Liver (tissue), 9 donors: Measurements from ENCODE around the gene KMT2B. TPM values are rescaled to one million over a fixed set of nuclear protein-coding genes. Genes with fewer than 3 reads are reported as not detected.

Experiments
- DNase-seq: peaks from one replicate; pipeline ENCODE4 v3.0.0-alpha.2; 2017; ENCODE audit warnings: low spot score
- H3K27ac ChIP-seq, 2 donors: one replicate each; pipeline ENCODE4 v1.7.0; 2013; ENCODE audit warnings: inconsistent platforms in 2 of 2, low read length in 2 of 2, control low read depth in 1 of 2, low read depth in 1 of 2, mild to moderate bottlenecking in 1 of 2
- H3K27me3 ChIP-seq, 4 donors: one replicate each; pipeline versions ENCODE4 v1.6.1 to v1.7.0; 2013; ENCODE audit warnings: low read length in 3 of 4, inconsistent platforms in 1 of 4, mild to moderate bottlenecking in 1 of 4, moderate library complexity in 1 of 4; ENCODE audit not compliant: control insufficient read depth in 4 of 4, insufficient read depth in 4 of 4
- H3K36me3 ChIP-seq, 4 donors: one replicate each; pipeline versions ENCODE4 v1.6.1 to v1.7.0; 2013; ENCODE audit warnings: low read length in 3 of 4, mild to moderate bottlenecking in 3 of 4, low read depth in 1 of 4, moderate library complexity in 1 of 4; ENCODE audit not compliant: control insufficient read depth in 4 of 4, insufficient read depth in 3 of 4
- H3K4me1 ChIP-seq, 4 donors: one replicate each; pipeline versions ENCODE4 v1.6.1 to v1.7.0; 2013; ENCODE audit warnings: low read length in 3 of 4, mild to moderate bottlenecking in 3 of 4, moderate library complexity in 1 of 4; ENCODE audit not compliant: control insufficient read depth in 4 of 4, insufficient read depth in 4 of 4
- H3K4me3 ChIP-seq, 3 donors: one replicate each; pipeline versions ENCODE4 v1.6.1 to v1.7.0; 2013; ENCODE audit warnings: low read length in 3 of 3, control low read depth in 1 of 3, low read depth in 1 of 3, mild to moderate bottlenecking in 1 of 3
- H3K9ac ChIP-seq, 2 donors: one replicate each; pipeline ENCODE4 v1.7.0; 2013; ENCODE audit warnings: low read length in 2 of 2, mild to moderate bottlenecking in 2 of 2, moderate library complexity in 2 of 2, control low read depth in 1 of 2, low read depth in 1 of 2
- H3K9me3 ChIP-seq, 4 donors: one replicate each; pipeline versions ENCODE4 v1.6.1 to v1.7.0; 2013; ENCODE audit warnings: low read length in 3 of 4; ENCODE audit not compliant: control insufficient read depth in 4 of 4
- ATF3 ChIP-seq: IDR thresholded peaks from 2 replicates; pipeline ENCODE4 v1.6.1; 2016; ENCODE audit warnings: antibody characterized with exemption
- CTCF ChIP-seq: fragments of 150-350 bp; IDR thresholded peaks from 2 replicates; pipeline ENCODE4 v1.5.1; 2017; ENCODE audit warnings: improper control_type of control experiment, low read depth, low read length; ENCODE audit not compliant: missing input control
- EGR1 ChIP-seq, 2 donors: IDR thresholded peaks; 2 replicates each; pipeline ENCODE4 v1.6.1; 2016 to 2018; ENCODE audit warnings: antibody characterized with exemption in 2 of 2, low read depth in 2 of 2
- FOXA2 ChIP-seq: IDR thresholded peaks from 2 replicates; pipeline ENCODE4 v1.6.1; 2016; ENCODE audit warnings: antibody characterized with exemption
- GABPA ChIP-seq, 2 donors: IDR thresholded peaks in 1 of 2; conservative IDR thresholded peaks in 1 of 2; 2 replicates each; pipeline ENCODE4 v1.6.1; 2016; ENCODE audit warnings: antibody characterized with exemption in 2 of 2, mild to moderate bottlenecking in 1 of 2, moderate library complexity in 1 of 2
- HNF4A ChIP-seq, 2 donors: conservative IDR thresholded peaks; 2 replicates each; pipeline ENCODE4 v1.6.1; 2016; ENCODE audit warnings: antibody characterized with exemption in 2 of 2, mild to moderate bottlenecking in 2 of 2
- HNF4G ChIP-seq: IDR thresholded peaks from 2 replicates; pipeline ENCODE4 v1.6.1; 2016; ENCODE audit warnings: antibody characterized with exemption
- JUND ChIP-seq, 2 donors: IDR thresholded peaks; 2 replicates each; pipeline ENCODE4 v1.6.1; 2016; ENCODE audit warnings: antibody characterized with exemption in 2 of 2
- MAX ChIP-seq: IDR thresholded peaks from 2 replicates; pipeline ENCODE4 v1.6.1; 2016; ENCODE audit warnings: antibody characterized with exemption
- NR2F2 ChIP-seq: IDR thresholded peaks from 2 replicates; pipeline ENCODE4 v1.6.1; 2016; ENCODE audit warnings: antibody characterized with exemption
- RAD21 ChIP-seq, 2 donors: IDR thresholded peaks; 2 replicates each; pipeline ENCODE4 v1.6.1; 2016; ENCODE audit warnings: antibody characterized with exemption in 2 of 2, mild to moderate bottlenecking in 2 of 2
- REST ChIP-seq: IDR thresholded peaks from 2 replicates; pipeline ENCODE4 v1.6.1; 2016; ENCODE audit warnings: antibody characterized with exemption, mild to moderate bottlenecking
- RXRA ChIP-seq, 2 donors: IDR thresholded peaks; 2 replicates each; pipeline ENCODE4 v1.6.1; 2017 to 2018; ENCODE audit warnings: antibody characterized with exemption in 2 of 2, mild to moderate bottlenecking in 1 of 2
- TAF1 ChIP-seq: conservative IDR thresholded peaks from 2 replicates; pipeline ENCODE4 v1.6.1; 2016; ENCODE audit warnings: antibody characterized with exemption, mild to moderate bottlenecking
- WGBS: extraction: QIAGEN DNeasy Blood & Tissue Kit; methylation state at CpG from one replicate; pipeline ENCODE4 v1.1.7; 2013; 5-methylcytosine and 5-hydroxymethylcytosine counted together
- polyA plus RNA-seq, 2 donors: library from polyadenylated mRNA; stranded (reverse) in 1 of 2; unstranded in 1 of 2; fragments of 200-250 nt in 1 of 2; fragments of >200 nt in 1 of 2; fragmentation: Nextera tagmentation in 1 of 2; extraction: Ambion mirVana in 1 of 2; gene quantifications; one replicate each; pipeline versions ENCODE4 v1.2.1 to v1.2.3, GENCODE V29; 2013 to 2015
- total RNA-seq, 2 donors: library from RNA; depleted of rRNA; stranded (reverse); fragments of >200 nt; gene quantifications; one replicate each; pipeline ENCODE4 v1.2.3, GENCODE V29; 2014
- donor health status: healthy.
- donor health status: healthy.
- donor health status: healthy.
- donor health status: healthy.
- donor health status: healthy.

The KMT2B gene
- total and polyA plus RNA-seq, 4 donors, result 3.7 to 12.1 (median 8.3) TPM

GRCh38 chr19:35734273-35734672, 16.5 kb downstream of the KMT2B start:
- 96% methylated on average over 8 of the region's 8 CpGs for WGBS
- Histone ChIP-seq H3K27ac (no peak overlapping the region), H3K9me3 (no peaks in the 10 kb centered on the region), H3K9ac (no peak overlapping the region), H3K27me3 (no peaks in the 10 kb centered on the region), H3K4me3 (no peak overlapping the region), H3K4me1 (peaks cover 0 to 10% (median 2%) of the 10 kb centered on the region in 4 donors), H3K36me3 (peaks cover 31 to 88% (median 41%) of the 10 kb centered on the region in 4 donors)
- DNase-seq, result no peak
- TF ChIP-seq HNF4A (conservative IDR thresholded peaks at IDR 0.05), result no peak

GRCh38 chr19:35734889-35735288, 17.1 kb downstream of the KMT2B start:
- peaks cover 25 to 81% (median 37%) of the 10 kb centered on the region in 4 donors for H3K36me3 ChIP-seq
- H3K9me3 ChIP-seq, result no peaks in the 10 kb centered on the region
- no peak for DNase-seq
- H3K27me3 ChIP-seq, result no peaks in the 10 kb centered on the region
- no peak overlapping the region for H3K4me3 ChIP-seq
- H3K4me1 ChIP-seq, result peaks cover 0 to 16% (median 6%) of the 10 kb centered on the region in 4 donors
- no peak for TF ChIP-seq HNF4G
- TF ChIP-seq NR2F2, result no peak
- no peak for TF ChIP-seq JUND (IDR thresholded peaks at IDR 0.05)
- TF ChIP-seq TAF1, result no peak
- no peak for TF ChIP-seq CTCF
- no peak for TF ChIP-seq EGR1 (IDR thresholded peaks at IDR 0.05; ENCODE audit: low read depth in 2 of 2)
- TF ChIP-seq REST, result no peak
- TF ChIP-seq RXRA (IDR thresholded peaks at IDR 0.05), result no peak
- TF ChIP-seq HNF4A (conservative IDR thresholded peaks at IDR 0.05), result no peak
- TF ChIP-seq FOXA2, result no peak
- no peak for TF ChIP-seq ATF3
- TF ChIP-seq MAX, result no peak
- TF ChIP-seq RAD21 (IDR thresholded peaks at IDR 0.05), result no peak
- TF ChIP-seq GABPA (IDR thresholded peaks at IDR 0.05 in 1 of 2, conservative IDR thresholded peaks at IDR 0.05 in 1 of 2), result no peak
- WGBS, result 90% methylated on average over 5 of the region's 5 CpGs
- no peak overlapping the region for H3K27ac ChIP-seq
- no peak overlapping the region for H3K9ac ChIP-seq
